Prostate gland (tissue), 2 donors: ENCODE results near the gene PARVG. TPM values are rescaled to one million over a fixed set of nuclear protein-coding genes. Genes with fewer than 3 reads are reported as not detected.

Experiments
- DNase-seq: peaks from one replicate; pipeline ENCODE4 v3.0.0-alpha.2; 2019; ENCODE audit warnings: low spot score
- H3K27ac ChIP-seq, 2 donors: fragments of 200-600 bp; sonication (generic); 2 replicates each; pipeline ENCODE4 v1.5.1; 2017 to 2019
- H3K27me3 ChIP-seq: fragments of 200-600 bp; sonication (generic); replicated peaks from 2 replicates; pipeline ENCODE4 v1.5.1; 2019; ENCODE audit not compliant: insufficient read depth
- H3K36me3 ChIP-seq, 2 donors: fragments of 200-600 bp; sonication (generic); 1 replicate in 1 of 2; 2 replicates in 1 of 2; pipeline versions ENCODE4 v1.5.1 to v1.8.1; 2017 to 2019
- H3K4me1 ChIP-seq: fragments of 200-600 bp; sonication (generic); replicated peaks from 2 replicates; pipeline ENCODE4 v1.5.1; 2019
- H3K4me3 ChIP-seq, 2 donors: fragments of 200-600 bp; sonication (generic); 2 replicates each; pipeline ENCODE4 v1.5.1; 2017 to 2019
- H3K9me3 ChIP-seq: fragments of 200-600 bp; sonication (generic); 2 replicates; pipeline ENCODE4 v1.5.1; 2017
- POLR2A ChIP-seq: fragments of 450-650 bp; IDR thresholded peaks from one replicate; pipeline ENCODE4 v1.6.1; 2016; ENCODE audit warnings: antibody characterized with exemption, mild to moderate bottlenecking
- POLR2AphosphoS5 ChIP-seq: sonication (generic); formaldehyde crosslinking; IDR thresholded peaks from one replicate; pipeline ENCODE4 v1.6.1; 2017; ENCODE audit warnings: antibody characterized with exemption
- WGBS: methylation state at CpG from one replicate; pipeline ENCODE4 v1.1.5; 2018; 5-methylcytosine and 5-hydroxymethylcytosine counted together
- intact Hi-C: fragments of 100-400 bp; cut with DNase I; formaldehyde crosslinking; loops from one replicate; pipeline ENCODE4 v1.14.2; 2022
- total RNA-seq, 2 donors: library from RNA; depleted of rRNA; stranded (reverse); fragments of >200 nt; gene quantifications; one replicate each; pipeline ENCODE4 v1.1.0, GENCODE V29; 2016
- TF ChIP-seq, protein P1 (sequence below), 4 experiments: fragments of 200-600 bp in 2 of 4; fragments of 450-650 bp in 2 of 4; sonication (generic) in 2 of 4; IDR thresholded peaks; 1 replicate in 3 of 4; 2 replicates in 1 of 4; pipeline ENCODE4 v1.5.1; 2016 to 2019; ENCODE audit warnings: antibody characterized with exemption in 4 of 4, mild to moderate bottlenecking in 2 of 4, moderate library complexity in 2 of 4

Gene PARVG
- total RNA-seq, 2 donors from 2014 or later: 1.2 to 13.5 TPM

DNA sequence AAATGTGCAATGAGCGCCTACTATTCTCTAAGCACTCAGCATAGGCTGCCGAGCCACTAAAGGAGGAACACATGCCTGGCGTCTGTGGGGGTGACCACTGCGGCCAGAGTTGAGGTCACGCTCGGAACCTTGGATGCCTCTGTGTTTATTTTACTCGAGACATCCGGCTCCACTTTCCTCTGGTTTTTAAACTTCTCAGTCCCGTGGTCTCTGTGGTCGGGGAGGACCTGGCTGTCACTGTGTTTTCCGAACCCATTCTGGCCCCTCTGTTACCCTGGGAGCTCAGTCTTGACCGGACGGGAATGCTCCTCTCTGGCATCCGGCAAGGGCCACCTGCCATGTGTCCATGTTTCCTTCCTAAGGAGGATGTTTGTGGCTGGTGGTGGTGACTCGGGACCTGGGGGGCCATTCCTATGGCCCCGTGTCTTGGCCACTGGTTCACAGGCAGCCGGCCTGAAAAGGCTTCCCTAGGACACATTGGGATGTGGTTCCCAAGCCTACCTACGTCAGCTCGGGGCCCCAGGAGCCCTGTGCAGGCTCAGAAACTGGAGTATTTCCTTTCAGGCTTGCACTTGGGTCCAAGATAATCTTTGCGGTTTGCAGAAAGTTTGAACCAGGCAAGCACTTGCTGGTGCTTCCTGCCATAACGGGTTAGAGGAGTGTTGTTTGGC lies 46.7 kb upstream of the PARVG start:
- no peak for DNase-seq
- no peaks in the 10 kb centered on the region for H3K9me3 ChIP-seq
- TF ChIP-seq POLR2A (no peak), POLR2AphosphoS5 (no peak)
- TF ChIP-seq, protein P1, sequence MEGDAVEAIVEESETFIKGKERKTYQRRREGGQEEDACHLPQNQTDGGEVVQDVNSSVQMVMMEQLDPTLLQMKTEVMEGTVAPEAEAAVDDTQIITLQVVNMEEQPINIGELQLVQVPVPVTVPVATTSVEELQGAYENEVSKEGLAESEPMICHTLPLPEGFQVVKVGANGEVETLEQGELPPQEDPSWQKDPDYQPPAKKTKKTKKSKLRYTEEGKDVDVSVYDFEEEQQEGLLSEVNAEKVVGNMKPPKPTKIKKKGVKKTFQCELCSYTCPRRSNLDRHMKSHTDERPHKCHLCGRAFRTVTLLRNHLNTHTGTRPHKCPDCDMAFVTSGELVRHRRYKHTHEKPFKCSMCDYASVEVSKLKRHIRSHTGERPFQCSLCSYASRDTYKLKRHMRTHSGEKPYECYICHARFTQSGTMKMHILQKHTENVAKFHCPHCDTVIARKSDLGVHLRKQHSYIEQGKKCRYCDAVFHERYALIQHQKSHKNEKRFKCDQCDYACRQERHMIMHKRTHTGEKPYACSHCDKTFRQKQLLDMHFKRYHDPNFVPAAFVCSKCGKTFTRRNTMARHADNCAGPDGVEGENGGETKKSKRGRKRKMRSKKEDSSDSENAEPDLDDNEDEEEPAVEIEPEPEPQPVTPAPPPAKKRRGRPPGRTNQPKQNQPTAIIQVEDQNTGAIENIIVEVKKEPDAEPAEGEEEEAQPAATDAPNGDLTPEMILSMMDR (IDR thresholded peaks at IDR 0.05): no peak
- intact Hi-C loops: no loop called here
- WGBS: 68% methylated on average over 21 of the region's 21 CpGs
- no peaks in the 10 kb centered on the region for H3K27me3 ChIP-seq
- H3K4me3 ChIP-seq: no peak overlapping the region
- no peaks in the 10 kb centered on the region for H3K4me1 ChIP-seq
- H3K36me3 ChIP-seq: no peaks in the 10 kb centered on the region
- no peak overlapping the region for H3K27ac ChIP-seq

DNA sequence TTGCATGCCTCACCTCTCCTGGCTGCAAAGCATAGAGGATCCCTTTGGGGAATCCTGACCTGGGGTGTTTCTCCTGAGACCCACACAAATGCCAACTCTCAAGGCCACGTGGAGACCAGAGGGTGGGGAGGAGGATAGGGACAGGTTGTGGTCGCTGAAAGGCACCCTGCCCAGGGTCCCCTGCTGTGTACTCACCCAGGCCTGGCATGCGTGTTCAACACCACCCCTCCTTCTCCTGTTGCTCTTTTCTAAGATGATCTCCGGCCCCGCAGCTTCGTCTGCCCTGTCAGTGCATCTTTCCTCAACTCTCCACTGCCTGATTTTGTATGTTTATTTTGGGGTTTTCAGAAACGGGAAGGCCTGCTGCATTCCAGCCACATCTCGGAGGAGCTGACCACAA lies 44.6 kb upstream of the PARVG start:
- intact Hi-C loops: no loop called here
- H3K27me3 ChIP-seq: no peaks in the 10 kb centered on the region
- no peaks in the 10 kb centered on the region for H3K4me1 ChIP-seq
- TF ChIP-seq POLR2A (no peak), POLR2AphosphoS5 (no peak)
- TF ChIP-seq, protein P1 (IDR thresholded peaks at IDR 0.05): no peak
- no peak overlapping the region for H3K27ac ChIP-seq
- DNase-seq: no peak
- H3K4me3 ChIP-seq: no peak overlapping the region
- WGBS: 92% methylated on average over 8 of the region's 8 CpGs
- H3K9me3 ChIP-seq: no peaks in the 10 kb centered on the region
- no peaks in the 10 kb centered on the region for H3K36me3 ChIP-seq

DNA sequence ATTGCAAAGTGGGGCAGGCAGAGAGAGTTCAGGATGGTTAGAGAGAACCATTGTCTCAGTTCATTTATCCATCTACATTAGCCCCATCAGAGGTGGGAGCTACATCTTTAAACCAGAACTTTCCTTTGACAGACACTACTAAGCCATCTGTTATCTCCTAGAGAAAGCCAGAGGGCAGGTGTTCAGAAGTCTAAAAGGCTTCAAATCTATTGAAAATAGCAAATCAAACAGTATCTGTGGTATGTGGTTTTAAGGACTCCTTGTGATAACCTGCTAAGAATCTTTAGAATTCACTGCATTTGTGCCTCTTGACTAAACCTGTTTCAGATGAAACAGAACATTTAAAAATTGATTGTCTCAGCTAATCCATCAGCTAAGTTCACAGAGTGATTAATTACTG lies 43.9 kb upstream of the PARVG start:
- Histone ChIP-seq H3K27ac (no peak overlapping the region), H3K27me3 (no peaks in the 10 kb centered on the region), H3K4me3 (no peak overlapping the region), H3K4me1 (no peaks in the 10 kb centered on the region), H3K36me3 (no peaks in the 10 kb centered on the region), H3K9me3 (no peaks in the 10 kb centered on the region)
- no peak for DNase-seq
- intact Hi-C loops: no loop called here
- TF ChIP-seq POLR2AphosphoS5 (no peak), POLR2A (no peak)
- TF ChIP-seq, protein P1 (IDR thresholded peaks at IDR 0.05): no peak

DNA sequence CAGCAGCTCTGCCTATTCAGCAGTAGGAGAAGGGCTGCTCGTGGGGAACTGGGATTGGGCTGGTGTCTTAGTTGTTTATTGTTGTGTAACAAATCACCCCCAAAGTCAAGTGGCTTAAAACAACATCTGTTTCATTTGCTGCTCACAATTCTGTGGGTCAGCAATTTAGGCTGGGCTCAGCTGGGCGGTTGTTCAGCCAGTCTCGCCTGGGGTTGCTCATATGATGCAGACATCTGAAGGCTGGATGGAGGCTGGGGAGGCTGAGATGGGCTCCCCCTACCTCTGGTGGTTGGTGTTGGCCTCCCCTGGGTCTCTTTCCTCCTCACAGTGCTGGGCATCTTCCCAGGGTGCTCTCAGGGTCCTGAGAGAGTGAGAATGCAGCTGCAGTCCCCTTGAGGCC lies 43.3 kb upstream of the PARVG start:
- H3K4me1 ChIP-seq: no peaks in the 10 kb centered on the region
- H3K4me3 ChIP-seq: no peak overlapping the region
- no peaks in the 10 kb centered on the region for H3K27me3 ChIP-seq
- 100% methylated on average over 3 of the region's 3 CpGs for whole genome bisulfite sequencing
- DNase-seq: no peak
- no peak overlapping the region for H3K27ac ChIP-seq
- intact Hi-C loops: no loop called here
- no peak for TF ChIP-seq POLR2AphosphoS5
- TF ChIP-seq, protein P1 (IDR thresholded peaks at IDR 0.05): no peak
- TF ChIP-seq POLR2A: no peak
- H3K9me3 ChIP-seq: no peaks in the 10 kb centered on the region
- H3K36me3 ChIP-seq: no peaks in the 10 kb centered on the region

DNA sequence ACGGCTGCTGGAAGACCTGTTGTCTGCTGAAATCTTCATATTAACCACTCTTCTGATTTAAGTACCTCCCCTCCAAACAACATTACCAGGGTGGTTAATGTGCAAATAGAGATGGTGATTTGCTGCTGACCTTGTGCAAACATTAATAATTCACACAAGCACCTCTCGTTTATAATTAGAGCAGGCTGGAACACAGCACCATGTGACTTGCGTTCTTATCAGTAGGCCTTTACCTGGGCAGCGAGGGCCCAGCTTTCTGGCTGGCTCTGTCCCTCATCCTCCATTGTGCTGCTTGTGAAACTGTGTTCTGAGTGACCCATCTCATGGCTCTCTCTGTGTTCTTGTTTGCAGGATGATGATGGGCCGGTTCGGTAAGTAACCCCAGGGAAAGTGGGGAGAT lies 41.0 kb upstream of the PARVG start:
- 92% methylated on average over 6 of the region's 6 CpGs for WGBS
- H3K4me3 ChIP-seq: no peak overlapping the region
- intact Hi-C loops: no loop called here
- no peaks in the 10 kb centered on the region for H3K27me3 ChIP-seq
- H3K4me1 ChIP-seq: no peaks in the 10 kb centered on the region
- no peak for DNase-seq
- H3K9me3 ChIP-seq: no peaks in the 10 kb centered on the region
- TF ChIP-seq, protein P1 (IDR thresholded peaks at IDR 0.05): no peak
- TF ChIP-seq POLR2AphosphoS5 (no peak), POLR2A (no peak)
- no peaks in the 10 kb centered on the region for H3K36me3 ChIP-seq
- no peak overlapping the region for H3K27ac ChIP-seq
